Hepatocyte (in vitro differentiated cells): Measurements from ENCODE around the gene AASDH. TPM values are rescaled to one million over a fixed set of nuclear protein-coding genes. Genes with fewer than 3 reads are reported as not detected.

Source experiments
- DNase-seq: peaks from one replicate; pipeline ENCODE4 v3.0.0-alpha.2; 2016; ENCODE audit warnings: low spot score
- H2AFZ ChIP-seq: fragments of 200-600 bp; sonication (generic); 2 replicates; pipeline ENCODE4 v1.6.0; 2016; ENCODE audit warnings: antibody characterized with exemption, mild to moderate bottlenecking
- H3K27ac ChIP-seq: fragments of 200-600 bp; sonication (generic); 2 replicates; pipeline ENCODE4 v1.5.1; 2016; ENCODE audit warnings: mild to moderate bottlenecking
- H3K27me3 ChIP-seq: fragments of 200-600 bp; sonication (generic); 2 replicates; pipeline ENCODE4 v1.6.1; 2016
- H3K36me3 ChIP-seq: fragments of 200-600 bp; sonication (generic); replicated peaks from 2 replicates; pipeline ENCODE4 v1.5.1; 2016; ENCODE audit warnings: low read depth; ENCODE audit not compliant: insufficient read depth
- H3K4me1 ChIP-seq: fragments of 200-600 bp; sonication (generic); 2 replicates; pipeline ENCODE4 v1.5.1; 2016; ENCODE audit warnings: mild to moderate bottlenecking, moderate library complexity; ENCODE audit not compliant: insufficient read depth
- H3K4me2 ChIP-seq: fragments of 200-600 bp; sonication (generic); 2 replicates; pipeline ENCODE4 v1.6.0; 2016
- H3K4me3 ChIP-seq: fragments of 200-600 bp; sonication (generic); 2 replicates; pipeline ENCODE4 v1.5.1; 2016; ENCODE audit warnings: mild to moderate bottlenecking
- H3K79me2 ChIP-seq: fragments of 200-600 bp; sonication (generic); 2 replicates; pipeline ENCODE4 v1.6.0; 2017; ENCODE audit warnings: mild to moderate bottlenecking
- H3K9me2 ChIP-seq: fragments of 200-600 bp; sonication (generic); replicated peaks from 2 replicates; pipeline ENCODE4 v1.6.0; 2017; ENCODE audit warnings: mild to moderate bottlenecking; ENCODE audit not compliant: insufficient read depth
- H3K9me3 ChIP-seq: fragments of 200-600 bp; sonication (generic); 2 replicates; pipeline ENCODE4 v1.5.1; 2016; ENCODE audit warnings: low read depth, mild to moderate bottlenecking
- H4K20me1 ChIP-seq: fragments of 200-600 bp; sonication (generic); 2 replicates; pipeline ENCODE4 v1.6.0; 2016; ENCODE audit warnings: mild to moderate bottlenecking; ENCODE audit not compliant: insufficient read depth, poor library complexity, severe bottlenecking
- EZH2 ChIP-seq: fragments of 200-600 bp; sonication (generic); IDR thresholded peaks from 2 replicates; pipeline ENCODE4 v1.6.1; 2016; ENCODE audit warnings: antibody characterized with exemption, mild to moderate bottlenecking, borderline replicate concordance
- EZH2phosphoT487 ChIP-seq: fragments of 200-600 bp; sonication (generic); IDR thresholded peaks from one replicate; pipeline ENCODE4 v1.6.1; 2018; ENCODE audit warnings: antibody characterized with exemption, mild to moderate bottlenecking, low read depth, moderate library complexity; ENCODE audit not compliant: unreplicated experiment, severe bottlenecking
- WGBS: methylation state at CpG from one replicate; pipeline ENCODE4 v1.1.6; 2016; ENCODE audit warnings: low lambda C conversion rate; ENCODE audit errors: missing lambda C conversion rate; 5-methylcytosine and 5-hydroxymethylcytosine counted together
- polyA plus RNA-seq: library from polyadenylated mRNA; unstranded; fragments of >200 nt; fragmentation: Nextera tagmentation; extraction: Ambion mirVana; gene quantifications from 2 replicates; pipeline ENCODE4 v1.2.1, GENCODE V29; 2016
- total RNA-seq: library from RNA; depleted of rRNA; stranded (reverse); fragments of >200 nt; gene quantifications from 2 replicates; pipeline ENCODE4 v1.2.3, GENCODE V29; 2014
- TF ChIP-seq, protein P1 (sequence below): fragments of 200-600 bp; sonication (generic); IDR thresholded peaks from 2 replicates; pipeline ENCODE4 v1.5.1; 2016; ENCODE audit warnings: antibody characterized with exemption, mild to moderate bottlenecking; ENCODE audit not compliant: poor library complexity

AASDH gene
- total and polyA plus RNA-seq, 2 experiments from 2014 or later: 9.3 to 11.9 TPM

- no peaks in the 10 kb centered on the region for H3K4me1 ChIP-seq
- H2AFZ ChIP-seq: no peak overlapping the region
- H3K79me2 ChIP-seq: no peaks in the 10 kb centered on the region
- H3K9me3 ChIP-seq: no peaks in the 10 kb centered on the region
- no peaks in the 10 kb centered on the region for H4K20me1 ChIP-seq
- no peaks in the 10 kb centered on the region for H3K27me3 ChIP-seq
- TF ChIP-seq EZH2phosphoT487 (no peak), EZH2 (no peak)
- TF ChIP-seq, protein P1, sequence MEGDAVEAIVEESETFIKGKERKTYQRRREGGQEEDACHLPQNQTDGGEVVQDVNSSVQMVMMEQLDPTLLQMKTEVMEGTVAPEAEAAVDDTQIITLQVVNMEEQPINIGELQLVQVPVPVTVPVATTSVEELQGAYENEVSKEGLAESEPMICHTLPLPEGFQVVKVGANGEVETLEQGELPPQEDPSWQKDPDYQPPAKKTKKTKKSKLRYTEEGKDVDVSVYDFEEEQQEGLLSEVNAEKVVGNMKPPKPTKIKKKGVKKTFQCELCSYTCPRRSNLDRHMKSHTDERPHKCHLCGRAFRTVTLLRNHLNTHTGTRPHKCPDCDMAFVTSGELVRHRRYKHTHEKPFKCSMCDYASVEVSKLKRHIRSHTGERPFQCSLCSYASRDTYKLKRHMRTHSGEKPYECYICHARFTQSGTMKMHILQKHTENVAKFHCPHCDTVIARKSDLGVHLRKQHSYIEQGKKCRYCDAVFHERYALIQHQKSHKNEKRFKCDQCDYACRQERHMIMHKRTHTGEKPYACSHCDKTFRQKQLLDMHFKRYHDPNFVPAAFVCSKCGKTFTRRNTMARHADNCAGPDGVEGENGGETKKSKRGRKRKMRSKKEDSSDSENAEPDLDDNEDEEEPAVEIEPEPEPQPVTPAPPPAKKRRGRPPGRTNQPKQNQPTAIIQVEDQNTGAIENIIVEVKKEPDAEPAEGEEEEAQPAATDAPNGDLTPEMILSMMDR: no peak
- no peak overlapping the region for H3K27ac ChIP-seq
- no peak for DNase-seq
- no peaks in the 10 kb centered on the region for H3K36me3 ChIP-seq
- no peaks in the 10 kb centered on the region for H3K9me2 ChIP-seq
- H3K4me2 ChIP-seq: no peak overlapping the region
- 97% methylated on average over 9 of the region's 9 CpGs for WGBS
- no peak overlapping the region for H3K4me3 ChIP-seq
Measured at GRCh38 chr4:56356650-56357049, 30.6 kb downstream of the AASDH start.

DNA sequence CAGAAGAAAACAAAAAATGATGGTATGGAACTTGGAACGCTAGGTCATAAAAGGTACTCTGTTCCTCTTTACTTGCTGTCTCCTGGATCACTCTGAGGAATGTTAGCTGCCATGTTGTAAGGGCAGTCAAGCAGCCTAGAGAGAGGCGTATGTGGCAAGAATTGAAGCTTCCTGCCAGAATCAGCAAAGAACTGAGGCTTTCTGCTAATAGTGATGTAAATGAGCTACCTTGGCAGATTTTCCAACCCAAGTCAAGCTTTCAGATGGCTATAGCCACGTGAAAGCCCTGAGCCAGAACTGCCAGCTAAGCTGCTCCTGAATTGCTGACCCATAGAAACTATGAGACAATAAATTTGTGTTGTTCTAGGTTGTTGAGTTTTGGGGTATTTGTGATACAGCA lies 38.7 kb downstream of the AASDH start:
- DNase-seq: no peak
- WGBS: 92% methylated on average over 3 of the region's 3 CpGs
- Histone ChIP-seq H3K9me3 (no peaks in the 10 kb centered on the region), H3K4me2 (no peak overlapping the region), H3K4me3 (no peak overlapping the region), H3K9me2 (no peaks in the 10 kb centered on the region), H4K20me1 (no peaks in the 10 kb centered on the region), H2AFZ (no peak overlapping the region), H3K36me3 (no peaks in the 10 kb centered on the region), H3K79me2 (no peaks in the 10 kb centered on the region), H3K27me3 (no peaks in the 10 kb centered on the region), H3K27ac (no peak overlapping the region), H3K4me1 (no peaks in the 10 kb centered on the region)
- TF ChIP-seq, protein P1: no peak
- TF ChIP-seq EZH2 (no peak), EZH2phosphoT487 (no peak)

GRCh38 chr4:56345458-56345857 lies 41.8 kb downstream of the AASDH start:
- Histone ChIP-seq H3K36me3 (no peaks in the 10 kb centered on the region), H2AFZ (no peak overlapping the region), H3K79me2 (no peaks in the 10 kb centered on the region), H3K27ac (no peak overlapping the region), H3K4me2 (no peak overlapping the region), H3K9me2 (no peaks in the 10 kb centered on the region), H3K9me3 (no peaks in the 10 kb centered on the region), H3K27me3 (no peaks in the 10 kb centered on the region), H3K4me1 (no peaks in the 10 kb centered on the region), H4K20me1 (no peaks in the 10 kb centered on the region), H3K4me3 (no peak overlapping the region)
- DNase-seq: no peak
- TF ChIP-seq, protein P1: no peak
- no peak for TF ChIP-seq EZH2phosphoT487
- no peak for TF ChIP-seq EZH2
- 94% methylated on average over 4 of the region's 4 CpGs for WGBS

- WGBS: 74% methylated on average over 1 of the region's 1 CpG
Measured at GRCh38 chr4:56342746-56343145, 44.5 kb downstream of the AASDH start.

More at GRCh38 chr4:56342746-56343145, 44.5 kb downstream of the AASDH start:
- Histone ChIP-seq H3K9me3 (no peaks in the 10 kb centered on the region), H3K79me2 (no peaks in the 10 kb centered on the region), H4K20me1 (no peaks in the 10 kb centered on the region), H3K36me3 (no peaks in the 10 kb centered on the region), H3K4me3 (no peak overlapping the region), H2AFZ (no peak overlapping the region), H3K27me3 (no peaks in the 10 kb centered on the region), H3K4me2 (no peak overlapping the region), H3K27ac (no peak overlapping the region), H3K9me2 (no peaks in the 10 kb centered on the region), H3K4me1 (no peaks in the 10 kb centered on the region)
- DNase-seq: no peak
- TF ChIP-seq EZH2 (no peak), EZH2phosphoT487 (no peak)
- TF ChIP-seq, protein P1: no peak
